ENCODE measurements around the gene IKZF3. TPM values are rescaled to one million over a fixed set of nuclear protein-coding genes. Genes with fewer than 3 reads are reported as not detected.

Gene IKZF3
- total and polyA plus RNA-seq, 4 donors, result 1.0 to 3.9 (median 2.6) TPM

GRCh38 chr17:39709319-39709997 is 154.7 kb downstream of the IKZF3 start:
- 87 to 92% methylated on average over 14 of the region's 14 CpGs for WGBS, 2 donors
- peaks cover 0 to 36% (median 27%) of the 10 kb centered on the region in 4 donors for H3K36me3 ChIP-seq (ENCODE audit: control insufficient read depth in 4 of 4, insufficient read depth in 4 of 4, low read length in 4 of 4)
- peaks cover 0 to 22% (median 11%) of the 10 kb centered on the region in 5 donors for H3K4me1 ChIP-seq (ENCODE audit: control insufficient read depth in 5 of 5, insufficient read depth in 5 of 5, low read length in 5 of 5)
- no peaks in the 10 kb centered on the region for H3K27me3 ChIP-seq (ENCODE audit: control insufficient read depth in 3 of 3, insufficient read depth in 3 of 3, low read length in 2 of 3)
- no peak overlapping the region for H3K9ac ChIP-seq (ENCODE audit: insufficient read depth in 1 of 2, low read length in 2 of 2)
- TF ChIP-seq CTCF (IDR thresholded peaks at IDR 0.05; ENCODE audit: control extremely low read depth, extremely low read depth), result no peak
- H3K27ac ChIP-seq (ENCODE audit: low read depth in 1 of 2, low read length in 1 of 2), result no peak overlapping the region
- no peaks in the 10 kb centered on the region for H3K9me3 ChIP-seq (ENCODE audit: control insufficient read depth in 4 of 4, insufficient read depth in 3 of 4, low read length in 3 of 4)
- no peak overlapping the region for H3K4me3 ChIP-seq
- no peak for DNase-seq
- ATAC-seq (ENCODE audit: insufficient read depth, low FRiP score), result no peak

Small RNA genes within 50 kb of the gene (small RNA-seq; reads per million reads assigned to genes)
- gene AC090844.1 (ENCODE audit: low replicate concordance) (not detected), gene MIR4728 (ENCODE audit: low replicate concordance) (0.33 reads per million, percentile 39 among the genes with 10 or more reads in this experiment)

Other genes starting within 250 kb of the IKZF3 start
- gene PPP1R1B, start 237.4 kb downstream of the IKZF3 start, total RNA-seq, result 10 to 100 TPM; 21.3 to 22.9 TPM
- 10 to 100 TPM; 26.7 to 36.4 TPM for gene PPP1R1B, start 237.4 kb downstream of the IKZF3 start, polyA plus RNA-seq
- gene STARD3, start 227.2 kb downstream of the IKZF3 start, total RNA-seq, result 10 to 100 TPM; 27.4 to 63.4 TPM
- 10 to 100 TPM; 66.3 to 79.7 TPM for gene STARD3, start 227.2 kb downstream of the IKZF3 start, polyA plus RNA-seq
- 1 to 10 TPM in 1 of 2 donors, under 1 TPM in 1; 0.82 to 1.3 TPM for gene TCAP, start 199.0 kb downstream of the IKZF3 start, total RNA-seq
- 1 to 10 TPM; 1.2 to 1.4 TPM for gene TCAP, start 199.0 kb downstream of the IKZF3 start, polyA plus RNA-seq
- gene PNMT, start 195.9 kb downstream of the IKZF3 start, total RNA-seq, result 1 to 10 TPM; 1.9 to 4.3 TPM
- 1 to 10 TPM; 2.9 to 4.1 TPM for gene PNMT, start 195.9 kb downstream of the IKZF3 start, polyA plus RNA-seq
- gene PGAP3, start 176.3 kb downstream of the IKZF3 start, total RNA-seq, result 10 to 100 TPM; 17.0 to 39.7 TPM
- 10 to 100 TPM; 15.9 to 35.8 TPM for gene PGAP3, start 176.3 kb downstream of the IKZF3 start, polyA plus RNA-seq
- 100 to 1,000 TPM; 119 to 130 TPM for gene ERBB2, start 164.2 kb downstream of the IKZF3 start, total RNA-seq
- 10 to 100 TPM; 32.2 to 40.1 TPM for gene ERBB2, start 164.2 kb downstream of the IKZF3 start, polyA plus RNA-seq
- gene MIEN1, start 133.8 kb downstream of the IKZF3 start, total RNA-seq, result 10 to 100 TPM; 20.8 to 47.2 TPM
- gene MIEN1, start 133.8 kb downstream of the IKZF3 start, polyA plus RNA-seq, result 100 to 1,000 TPM in 1 of 2 donors, 10 to 100 TPM in 1; 69.3 to 136 TPM
- gene GRB7, start 126.4 kb downstream of the IKZF3 start, total RNA-seq, result 10 to 100 TPM; 19.8 to 25.5 TPM
- 10 to 100 TPM in 1 of 2 donors, 1 to 10 TPM in 1; 6.6 to 13.4 TPM for gene GRB7, start 126.4 kb downstream of the IKZF3 start, polyA plus RNA-seq
- gene ZPBP2, start 3.9 kb upstream of the IKZF3 start, total RNA-seq, result not detected
- gene ZPBP2, start 3.9 kb upstream of the IKZF3 start, polyA plus RNA-seq, result not detected
- gene GSDMB, start 54.3 kb upstream of the IKZF3 start, total RNA-seq, result 10 to 100 TPM in 1 of 2 donors, 1 to 10 TPM in 1; 5.4 to 26.8 TPM
- gene GSDMB, start 54.3 kb upstream of the IKZF3 start, polyA plus RNA-seq, result 10 to 100 TPM in 1 of 2 donors, 1 to 10 TPM in 1; 5.1 to 12.5 TPM
- 10 to 100 TPM; 60.7 to 76.7 TPM for gene ORMDL3, start 63.3 kb upstream of the IKZF3 start, total RNA-seq
- 10 to 100 TPM; 38.6 to 67.1 TPM for gene ORMDL3, start 63.3 kb upstream of the IKZF3 start, polyA plus RNA-seq
- gene LRRC3C, start 63.4 kb upstream of the IKZF3 start, total RNA-seq, result not detected
- not detected for gene LRRC3C, start 63.4 kb upstream of the IKZF3 start, polyA plus RNA-seq
- under 1 TPM in 1 of 2 donors, not detected in 1; 0.91 TPM for gene GSDMA, start 98.7 kb upstream of the IKZF3 start, total RNA-seq
- under 1 TPM; 0.26 to 0.33 TPM for gene GSDMA, start 98.7 kb upstream of the IKZF3 start, polyA plus RNA-seq
- gene PSMD3, start 116.5 kb upstream of the IKZF3 start, total RNA-seq, result 10 to 100 TPM; 56.2 to 99.2 TPM
- gene PSMD3, start 116.5 kb upstream of the IKZF3 start, polyA plus RNA-seq, result 100 to 1,000 TPM in 1 of 2 donors, 10 to 100 TPM in 1; 70.4 to 105 TPM
- gene CSF3, start 151.1 kb upstream of the IKZF3 start, total RNA-seq, result 1 to 10 TPM; 1.7 to 2.9 TPM
- gene CSF3, start 151.1 kb upstream of the IKZF3 start, polyA plus RNA-seq, result 100 to 1,000 TPM in 1 of 2 donors, 1 to 10 TPM in 1; 7.8 to 317 TPM
- 10 to 100 TPM; 69.9 to 82.3 TPM for gene MED24, start 190.1 kb upstream of the IKZF3 start, total RNA-seq
- 100 to 1,000 TPM in 1 of 2 donors, 10 to 100 TPM in 1; 48.2 to 149 TPM for gene MED24, start 190.1 kb upstream of the IKZF3 start, polyA plus RNA-seq
- 10 to 100 TPM; 41.3 to 55.9 TPM for gene THRA, start 198.7 kb upstream of the IKZF3 start, total RNA-seq
- 10 to 100 TPM; 28.5 to 33.6 TPM for gene THRA, start 198.7 kb upstream of the IKZF3 start, polyA plus RNA-seq
- 10 to 100 TPM in 1 of 2 donors, 1 to 10 TPM in 1; 3.2 to 19.4 TPM for gene NR1D1, start 236.3 kb upstream of the IKZF3 start, total RNA-seq
- 10 to 100 TPM in 1 of 2 donors, 1 to 10 TPM in 1; 8.7 to 19.6 TPM for gene NR1D1, start 236.3 kb upstream of the IKZF3 start, polyA plus RNA-seq